ENCODE measurements around the gene LAMTOR3.
"Not testable (repeated sequence)": the region's sequence is repeated elsewhere in the genome, so short reads cannot be mapped to it uniquely, and the experiment has no call there.

The LAMTOR3 gene

DNA sequence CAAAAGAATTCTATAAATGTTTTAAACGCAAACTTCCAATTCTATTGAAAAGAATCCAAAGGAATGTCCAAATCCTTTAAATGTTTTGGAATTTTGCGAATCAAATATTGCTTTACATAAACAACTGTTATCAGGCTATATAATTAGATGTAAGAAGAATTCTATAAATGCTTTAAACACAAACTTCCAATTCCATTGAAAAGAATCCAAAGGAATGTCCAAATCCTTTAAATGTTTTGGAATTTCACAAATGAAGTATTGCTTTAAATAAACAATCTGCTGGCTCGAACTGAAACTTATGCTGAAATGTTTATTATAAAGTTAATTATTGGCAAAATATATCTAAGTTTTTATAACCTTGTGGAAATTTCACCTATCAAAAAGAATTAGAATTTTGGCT, 61.5 kb downstream of the LAMTOR3 start:
- DNase-seq (ENCODE audit: extremely low read depth in 1 of 2, low read depth in 1 of 2): no peak

DNA sequence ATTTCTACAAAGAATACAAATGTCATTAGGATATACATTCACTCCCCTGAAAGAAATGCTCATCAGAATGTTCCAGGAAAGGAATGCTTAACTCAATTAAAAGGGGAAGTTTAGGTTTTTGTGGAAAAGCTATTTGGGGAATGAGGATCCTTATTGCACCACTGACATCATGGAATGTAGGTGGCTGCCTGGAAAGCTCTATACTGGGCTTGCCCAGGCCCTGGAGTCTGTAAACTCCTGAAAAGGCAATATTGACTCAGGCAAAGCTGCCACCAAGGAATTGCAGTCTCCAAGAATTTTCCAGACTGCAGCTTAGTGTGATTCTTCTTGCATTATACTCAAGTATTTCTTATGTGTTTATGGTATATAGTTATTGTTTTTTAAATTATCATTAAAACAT, 61.9 kb downstream of the LAMTOR3 start:
- DNase-seq (ENCODE audit: extremely low read depth in 1 of 2, low read depth in 1 of 2): no peak

- DNase-seq (ENCODE audit: extremely low read depth in 1 of 2, low read depth in 1 of 2): not testable (repeated sequence)
These were observed 64.2 kb downstream of the LAMTOR3 start for GRCh38 chr4:99830051-99830450.

- DNase-seq (ENCODE audit: extremely low read depth in 1 of 2, low read depth in 1 of 2): no peak
These were observed 65.8 kb downstream of the LAMTOR3 start for GRCh38 chr4:99828477-99828876.
